Eye (tissue), 1 donor: ENCODE data around the gene ZNF236.
A peak's percentile ranks its signal among the peaks of the same experiment; 100 is the strongest.
"Not testable (repeated sequence)": the region's sequence is repeated elsewhere in the genome, so short reads cannot be mapped to it uniquely, and the experiment has no call there.

Experiments
- DNase-seq: peaks from one replicate; pipeline ENCODE4 v3.0.0-alpha.2; 2015

The ZNF236 gene

GRCh38 chr18:76953583-76954233, 131.4 kb downstream of the ZNF236 start:
- peak; percentile 57 for DNase-seq

GRCh38 chr18:76955524-76956170, 133.3 kb downstream of the ZNF236 start:
- DNase-seq = no peak

DNA sequence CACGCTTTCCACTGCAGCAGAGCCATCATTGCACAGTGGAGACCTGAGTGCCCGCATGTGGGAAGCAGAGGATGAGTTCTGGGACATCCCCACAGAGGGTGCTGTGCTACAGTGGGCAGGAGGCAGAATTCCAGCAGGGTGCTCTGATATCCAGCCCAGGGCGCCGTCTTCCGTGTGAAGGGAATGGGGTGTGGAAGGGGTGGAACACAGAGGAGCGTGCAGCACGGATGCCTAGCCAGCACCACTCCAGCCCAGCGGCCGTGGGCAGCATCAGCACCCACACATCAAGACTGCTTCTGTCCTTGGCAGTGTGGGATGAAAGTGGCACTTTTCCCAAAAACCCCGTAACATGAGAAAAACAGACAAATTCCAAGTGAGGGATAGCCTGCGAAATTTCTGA, 134.3 kb downstream of the ZNF236 start:
- DNase-seq = no peak

DNA sequence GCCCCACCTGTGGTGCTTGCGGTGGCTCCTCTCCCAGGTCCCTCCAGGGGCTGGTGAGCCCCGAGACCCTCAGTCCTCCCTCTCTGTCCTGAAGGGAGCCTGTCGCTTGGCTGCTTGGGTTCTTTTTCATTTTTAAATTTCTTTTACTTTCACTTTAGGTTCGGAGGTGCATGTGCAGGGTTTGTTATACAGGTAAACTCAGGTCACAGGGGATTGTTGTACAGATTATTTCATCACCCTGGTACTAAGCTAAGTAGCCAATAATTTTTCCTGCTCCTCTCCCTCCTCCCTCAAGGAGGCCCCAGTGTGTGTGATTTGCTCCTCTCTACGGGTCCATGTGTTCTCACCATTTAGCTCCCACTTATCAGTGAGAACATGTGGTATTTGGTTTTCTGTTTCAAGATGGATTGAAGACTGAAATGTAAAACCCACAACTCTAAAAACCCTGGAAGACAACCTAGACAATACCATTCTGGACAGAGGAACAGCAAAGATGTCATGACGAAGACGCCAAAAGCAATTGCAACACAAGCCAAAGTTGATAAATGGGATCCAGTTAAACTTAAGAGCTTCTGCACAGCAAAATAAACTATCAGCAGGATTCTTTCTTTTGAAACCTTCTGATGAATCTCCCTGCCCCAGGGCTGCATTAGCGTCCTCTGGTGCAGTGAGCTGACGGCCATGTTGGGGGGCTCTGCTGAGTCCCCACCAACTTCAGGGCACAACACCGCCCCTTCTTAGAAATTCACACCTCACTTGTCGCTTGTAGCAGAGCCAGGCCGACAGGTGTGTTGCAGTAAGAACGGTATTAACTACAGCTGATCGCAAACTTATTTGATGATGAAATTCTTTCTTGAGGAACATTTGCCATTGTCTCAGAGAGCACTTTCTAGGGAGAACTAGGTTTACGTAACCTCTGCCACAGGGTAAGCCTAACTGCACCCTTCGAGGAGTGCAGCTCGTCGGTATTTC, 135.3 kb downstream of the ZNF236 start:
- no peak for DNase-seq

- DNase-seq = no peak
Observed at GRCh38 chr18:76958692-76959341, 136.5 kb downstream of the ZNF236 start.

DNA sequence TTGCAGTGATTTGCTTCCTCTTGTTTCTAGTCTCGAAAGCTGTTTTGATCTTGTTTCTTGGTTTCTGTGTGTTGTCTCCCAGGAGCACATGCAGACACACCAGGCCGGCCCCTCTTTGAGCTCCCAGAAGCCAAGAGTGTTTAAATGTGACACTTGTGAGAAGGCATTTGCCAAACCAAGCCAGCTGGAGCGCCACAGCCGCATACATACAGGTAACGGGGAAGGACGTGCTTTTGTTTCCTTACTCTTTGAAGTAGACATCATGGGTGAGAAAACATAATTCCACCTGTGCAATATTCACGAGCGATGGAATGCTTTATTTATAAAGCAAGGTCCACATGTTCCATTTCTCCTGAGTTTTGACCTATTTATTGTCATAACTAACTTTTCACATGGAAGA, 137.2 kb downstream of the ZNF236 start:
- no peak for DNase-seq

DNA sequence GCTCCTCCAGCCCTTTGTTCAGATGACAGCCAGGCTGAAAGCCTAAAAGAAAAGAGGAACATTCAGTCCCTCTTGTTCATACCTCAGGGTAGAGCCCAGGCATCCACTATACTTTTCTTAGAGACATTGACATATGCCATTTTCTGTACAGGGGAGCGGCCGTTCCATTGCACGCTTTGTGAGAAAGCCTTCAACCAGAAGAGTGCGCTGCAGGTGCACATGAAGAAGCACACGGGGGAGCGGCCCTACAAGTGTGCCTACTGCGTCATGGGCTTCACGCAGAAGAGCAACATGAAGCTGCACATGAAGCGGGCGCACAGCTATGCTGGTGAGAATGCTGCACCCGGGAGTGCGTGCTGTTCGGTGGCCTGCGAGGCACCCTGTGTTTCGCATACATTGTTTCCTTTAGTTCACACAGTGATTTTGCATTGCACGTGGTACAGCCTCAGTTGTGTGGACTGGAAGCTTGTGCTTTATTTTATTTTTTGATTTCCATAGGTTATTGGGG, 138.2 kb downstream of the ZNF236 start:
- no peak for DNase-seq

DNA sequence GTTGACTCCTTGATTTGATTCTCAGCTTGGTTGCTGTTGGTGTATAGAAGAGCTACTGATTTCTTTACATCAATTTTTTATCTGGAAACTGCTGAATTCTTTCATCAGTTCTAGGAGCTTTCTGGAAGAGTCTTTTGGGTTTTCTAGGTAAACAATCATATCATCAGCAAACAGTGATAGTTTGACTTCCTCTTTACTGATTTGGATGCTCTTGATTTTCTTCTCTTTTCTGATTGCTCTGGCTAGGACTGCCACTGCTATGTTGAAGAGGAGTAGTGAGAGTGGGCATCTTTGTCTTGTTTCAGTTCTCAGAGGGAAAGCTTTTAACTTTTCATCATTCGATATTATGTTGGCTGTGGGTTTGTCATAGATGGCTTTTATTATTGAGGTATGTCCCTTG, 140.5 kb downstream of the ZNF236 start:
- no peak for DNase-seq

- no peak for DNase-seq
Observed at GRCh38 chr18:76963936-76964335, 141.6 kb downstream of the ZNF236 start.

DNA sequence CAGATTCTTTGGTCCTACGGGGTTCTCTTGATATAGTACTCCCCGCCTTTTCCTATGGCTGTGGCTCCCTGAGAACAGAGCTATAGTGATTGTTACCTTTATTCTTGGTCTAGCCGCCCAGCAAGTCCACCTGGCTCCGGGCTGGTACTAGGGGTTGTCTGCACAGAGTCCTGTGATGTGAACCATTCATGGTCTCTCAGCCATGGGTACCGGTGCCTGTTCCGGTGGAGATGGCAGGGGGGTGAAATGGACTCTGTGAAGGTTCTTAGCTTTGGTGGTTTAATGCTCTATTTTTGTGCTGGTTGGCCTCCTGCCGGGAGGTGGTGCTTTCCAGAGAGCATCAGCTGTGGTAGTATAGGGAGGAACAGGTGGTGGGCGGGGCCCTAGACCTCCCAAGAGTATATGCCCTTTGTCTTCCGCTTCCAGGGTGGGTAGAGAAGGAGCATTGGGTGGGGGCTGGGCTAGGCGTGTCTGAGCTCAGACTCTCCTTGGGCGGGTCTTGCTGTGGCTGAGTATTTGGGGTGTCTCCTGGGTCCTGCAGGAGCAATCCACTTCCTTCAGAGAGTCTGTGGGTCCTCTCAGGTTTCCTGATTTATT, 143.3 kb downstream of the ZNF236 start:
- not testable (repeated sequence) for DNase-seq

DNA sequence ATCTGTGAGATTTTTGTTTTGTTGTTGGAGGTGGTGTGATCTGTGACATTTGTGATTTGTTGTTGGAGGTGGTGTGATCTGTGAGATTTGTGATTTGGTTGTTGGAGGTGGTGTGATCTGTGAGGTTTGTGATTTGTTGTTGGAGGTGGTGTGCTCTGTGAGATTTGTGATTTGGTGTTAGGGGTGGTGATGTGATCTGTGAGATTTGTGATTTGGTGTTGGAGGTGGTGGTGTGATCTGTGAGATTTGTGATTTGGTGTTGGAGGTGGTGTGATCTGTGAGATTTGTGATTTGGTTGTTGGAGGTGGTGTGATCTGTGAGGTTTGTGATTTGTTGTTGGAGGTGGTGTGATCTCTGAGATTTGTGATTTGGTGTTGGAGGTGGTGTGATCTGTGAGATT, 144.9 kb downstream of the ZNF236 start:
- DNase-seq = not testable (repeated sequence)

- DNase-seq = no peak
Observed at GRCh38 chr18:76967721-76968472, 145.5 kb downstream of the ZNF236 start.

GRCh38 chr18:76970770-76971559, 148.6 kb downstream of the ZNF236 start:
- DNase-seq = no peak

GRCh38 chr18:76972241-76972640, 149.9 kb downstream of the ZNF236 start:
- DNase-seq = no peak

DNA sequence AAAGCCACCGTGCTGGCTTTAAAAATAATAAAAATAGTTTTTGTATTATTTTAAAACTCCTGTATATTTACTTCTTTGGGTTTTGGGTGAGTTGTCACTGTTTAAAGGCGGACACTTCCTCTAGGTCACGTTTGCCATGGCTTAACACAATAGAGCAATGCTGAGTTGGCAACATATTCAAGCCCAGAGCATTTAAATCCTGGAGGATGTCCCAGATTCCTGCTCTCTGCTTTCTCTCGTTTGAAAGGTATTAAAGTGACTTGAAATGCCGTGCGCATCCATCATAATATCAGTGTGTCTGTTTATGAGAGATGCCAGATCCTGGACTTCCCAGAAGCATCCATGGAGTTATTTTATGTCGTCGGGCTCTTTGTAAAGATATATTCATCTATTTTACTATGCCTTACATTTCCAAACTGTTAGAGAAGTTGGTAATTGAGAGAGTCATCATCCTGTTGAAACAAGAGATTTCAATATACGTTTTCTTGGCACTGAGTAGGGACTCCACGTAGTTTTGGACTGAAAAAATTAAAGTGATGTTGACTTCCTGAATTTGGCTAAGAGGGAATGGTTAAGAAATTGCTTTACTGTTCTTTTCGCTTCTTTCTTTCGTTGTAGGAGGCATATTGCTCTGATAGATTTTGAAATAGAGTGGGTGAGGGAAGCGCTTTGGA, 150.6 kb downstream of the ZNF236 start:
- DNase-seq = no peak

DNA sequence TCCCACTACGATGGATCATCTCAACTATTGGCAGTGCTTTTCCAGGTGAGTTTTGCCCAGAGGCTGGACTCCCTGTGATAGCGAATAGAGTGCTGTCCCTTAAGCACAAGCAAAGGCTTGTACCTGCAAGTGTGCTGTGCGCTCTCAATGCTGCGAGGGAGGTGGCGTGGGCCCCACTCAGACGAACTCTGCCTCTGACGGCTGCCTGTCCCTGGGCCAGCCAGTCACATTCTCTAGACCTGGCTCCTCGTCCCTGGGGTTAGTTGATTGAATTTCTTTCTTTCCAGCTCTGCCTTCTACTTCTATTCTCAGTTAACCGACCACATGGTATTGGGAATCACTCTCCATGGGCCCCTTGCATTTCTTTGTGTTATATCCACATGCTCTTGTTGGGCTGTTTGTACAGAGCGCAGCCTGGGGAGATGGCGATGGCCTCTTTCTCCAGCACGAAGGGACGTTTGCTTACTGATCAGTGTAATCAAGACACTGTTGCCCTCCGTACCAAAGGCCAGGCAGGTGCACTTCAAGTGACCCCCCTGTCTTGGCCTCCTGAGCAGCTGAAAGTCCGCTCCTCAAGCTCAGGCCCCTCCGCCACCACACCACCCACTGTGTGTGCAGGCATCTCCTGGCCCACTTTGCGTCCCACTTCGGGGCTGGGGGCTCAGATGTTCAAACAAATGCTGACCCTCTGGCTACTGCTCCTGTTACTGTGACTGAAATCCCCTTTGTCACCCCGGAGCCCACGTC, 151.3 kb downstream of the ZNF236 start:
- no peak for DNase-seq

DNA sequence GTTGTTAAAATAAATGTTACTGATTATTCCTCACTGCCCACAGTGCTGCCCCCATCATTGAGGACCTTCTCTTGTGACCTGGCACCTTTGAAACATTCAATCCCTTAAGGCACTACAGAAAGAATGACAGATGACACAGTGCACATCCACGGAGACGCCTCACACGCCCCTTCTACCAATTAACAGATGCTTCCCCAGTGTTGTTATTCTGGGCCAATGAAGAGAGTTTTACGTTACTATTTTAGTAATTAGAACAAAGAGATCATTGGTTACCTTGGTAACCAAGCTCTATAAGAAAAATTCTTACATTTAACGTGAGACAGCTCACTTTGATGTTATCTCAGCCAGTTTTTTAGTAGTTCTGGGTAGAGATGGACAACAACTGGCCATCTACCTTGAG, 152.0 kb downstream of the ZNF236 start:
- no peak for DNase-seq

DNA sequence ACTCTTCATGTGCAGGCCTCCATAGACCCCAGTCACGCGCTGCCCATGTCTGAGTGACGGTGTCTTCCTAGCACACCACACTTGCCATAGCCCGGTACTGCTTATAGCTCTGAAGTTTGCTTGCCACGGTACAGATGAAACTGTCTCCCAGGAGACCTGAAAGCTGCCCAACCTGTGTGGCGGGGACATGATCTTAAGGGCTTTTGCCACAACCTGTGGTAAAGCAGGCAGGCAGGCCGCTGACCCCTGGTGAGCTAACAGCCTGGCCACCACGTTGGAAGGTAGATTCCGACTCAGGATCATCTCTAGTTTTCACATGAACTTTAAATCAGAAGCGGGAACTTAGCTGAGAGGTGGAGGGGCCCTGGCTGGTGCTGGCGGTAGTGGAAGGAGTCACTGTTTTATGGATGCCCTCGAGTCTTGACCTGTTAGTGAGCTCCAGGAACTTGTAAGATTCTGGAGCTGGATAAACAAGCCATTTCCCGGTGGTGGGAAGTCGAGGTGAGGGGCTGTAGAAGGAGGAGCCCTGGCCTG, 153.3 kb downstream of the ZNF236 start:
- no peak for DNase-seq

DNA sequence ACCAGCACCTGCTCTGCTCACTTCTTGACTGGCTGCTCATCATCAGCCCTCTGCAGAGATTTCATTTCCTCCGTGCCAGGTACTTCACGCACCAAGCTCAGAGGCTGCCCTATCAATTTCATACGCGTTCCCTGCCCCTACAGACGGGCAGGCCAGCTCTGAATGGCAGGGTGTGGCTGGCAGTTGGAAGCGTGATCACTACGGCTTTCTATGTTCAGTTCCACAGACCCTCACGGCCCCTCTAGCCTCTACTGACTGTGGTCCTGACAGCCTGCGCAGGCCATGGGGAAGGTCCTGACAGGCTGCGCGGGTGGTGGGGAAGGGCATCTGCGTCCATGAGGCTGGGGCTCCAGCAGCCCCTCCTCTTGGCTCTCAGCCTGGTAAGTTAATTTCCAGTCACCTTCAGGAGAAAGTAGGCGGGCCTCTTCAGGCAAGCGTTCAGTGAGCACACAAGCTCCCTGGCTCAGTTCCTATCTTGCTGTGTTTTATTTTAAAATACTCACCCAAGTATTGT, 154.8 kb downstream of the ZNF236 start:
- DNase-seq = no peak
